ENCODE results near the gene MPDZ.

DNA sequence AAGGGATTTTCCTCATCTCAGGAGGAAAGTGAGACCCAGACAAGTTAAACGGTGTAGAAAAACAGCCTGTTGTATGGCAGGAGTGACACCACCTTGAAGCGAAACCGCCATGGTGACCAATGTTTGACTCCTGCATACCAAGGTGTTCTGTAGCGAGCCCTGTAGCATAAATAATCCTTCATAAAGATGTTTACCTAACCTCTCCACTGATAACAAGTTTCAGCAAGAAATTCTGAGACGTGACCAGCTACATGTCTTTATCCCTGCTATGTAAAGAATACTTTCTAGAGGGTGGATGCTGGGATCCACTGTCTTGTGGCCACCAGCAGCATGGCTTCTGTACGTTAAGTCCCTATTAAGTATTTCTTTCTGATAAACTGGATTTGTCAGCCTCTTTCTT lies 148.1 kb downstream of the MPDZ start:
- TF ChIP-seq CTCF (optimal IDR thresholded peaks at IDR 0.05 in 1 of 3, IDR thresholded peaks at IDR 0.05 in 1 of 3, conservative IDR thresholded peaks at IDR 0.05 in 1 of 3; ENCODE audit: extremely low read depth in 1 of 3, insufficient read depth in 2 of 3, low read length in 3 of 3) (no peak), EZH2 (IDR thresholded peaks at IDR 0.05; ENCODE audit: low read length) (no peak)

Data from keratinocyte (primary cell).